HG03460 (cell line): ENCODE results near the gene SLC30A7.

Experiments used
- ATAC-seq: cut with Tn5 transposase; IDR thresholded peaks from one replicate; pipeline ENCODE4 v1.9.1; 2021; ENCODE audit not compliant: unreplicated experiment

Gene SLC30A7

GRCh38 chr1:100971021-100971420 lies 75.1 kb downstream of the SLC30A7 start:
- ATAC-seq: no peak

GRCh38 chr1:100972185-100972584 lies 76.3 kb downstream of the SLC30A7 start:
- ATAC-seq: no peak

- ATAC-seq: no peak
These were observed 81.0 kb downstream of the SLC30A7 start for GRCh38 chr1:100976936-100977335.

- no peak for ATAC-seq
These were observed 83.7 kb downstream of the SLC30A7 start for GRCh38 chr1:100979631-100980030.

- ATAC-seq: no peak
These were observed 86.9 kb downstream of the SLC30A7 start for GRCh38 chr1:100982793-100983192.

- no peak for ATAC-seq
These were observed 92.2 kb downstream of the SLC30A7 start for GRCh38 chr1:100988121-100988520.

GRCh38 chr1:100989306-100990077 lies 93.6 kb downstream of the SLC30A7 start:
- no peak for ATAC-seq

GRCh38 chr1:100995198-100995988 lies 99.5 kb downstream of the SLC30A7 start:
- ATAC-seq: no peak

GRCh38 chr1:100998426-100998825 lies 102.5 kb downstream of the SLC30A7 start:
- ATAC-seq: no peak

GRCh38 chr1:101000131-101000873 lies 104.4 kb downstream of the SLC30A7 start:
- no peak for ATAC-seq

- ATAC-seq: no peak
These were observed 106.7 kb downstream of the SLC30A7 start for GRCh38 chr1:101002551-101002950.

- ATAC-seq: no peak
These were observed 107.2 kb downstream of the SLC30A7 start for GRCh38 chr1:101003012-101003650.

GRCh38 chr1:101004061-101004460 lies 108.2 kb downstream of the SLC30A7 start:
- ATAC-seq: no peak

- ATAC-seq: no peak
These were observed 108.8 kb downstream of the SLC30A7 start for GRCh38 chr1:101004670-101005069.

- no peak for ATAC-seq
These were observed 109.3 kb downstream of the SLC30A7 start for GRCh38 chr1:101005183-101005582.

GRCh38 chr1:101005871-101006270 lies 110.0 kb downstream of the SLC30A7 start:
- no peak for ATAC-seq

GRCh38 chr1:101006553-101006952 lies 110.7 kb downstream of the SLC30A7 start:
- no peak for ATAC-seq

- ATAC-seq: no peak
These were observed 112.4 kb downstream of the SLC30A7 start for GRCh38 chr1:101008229-101008834.

GRCh38 chr1:101013776-101014175 lies 117.9 kb downstream of the SLC30A7 start:
- ATAC-seq: no peak

- ATAC-seq: no peak
These were observed 121.6 kb downstream of the SLC30A7 start for GRCh38 chr1:101017448-101017847.

- no peak for ATAC-seq
These were observed 126.4 kb downstream of the SLC30A7 start for GRCh38 chr1:101022294-101022693.
